ENCODE measurements around the gene CCDC9.
A peak's percentile ranks its signal among the peaks of the same experiment; 100 is the strongest.

CCDC9 gene

DNA sequence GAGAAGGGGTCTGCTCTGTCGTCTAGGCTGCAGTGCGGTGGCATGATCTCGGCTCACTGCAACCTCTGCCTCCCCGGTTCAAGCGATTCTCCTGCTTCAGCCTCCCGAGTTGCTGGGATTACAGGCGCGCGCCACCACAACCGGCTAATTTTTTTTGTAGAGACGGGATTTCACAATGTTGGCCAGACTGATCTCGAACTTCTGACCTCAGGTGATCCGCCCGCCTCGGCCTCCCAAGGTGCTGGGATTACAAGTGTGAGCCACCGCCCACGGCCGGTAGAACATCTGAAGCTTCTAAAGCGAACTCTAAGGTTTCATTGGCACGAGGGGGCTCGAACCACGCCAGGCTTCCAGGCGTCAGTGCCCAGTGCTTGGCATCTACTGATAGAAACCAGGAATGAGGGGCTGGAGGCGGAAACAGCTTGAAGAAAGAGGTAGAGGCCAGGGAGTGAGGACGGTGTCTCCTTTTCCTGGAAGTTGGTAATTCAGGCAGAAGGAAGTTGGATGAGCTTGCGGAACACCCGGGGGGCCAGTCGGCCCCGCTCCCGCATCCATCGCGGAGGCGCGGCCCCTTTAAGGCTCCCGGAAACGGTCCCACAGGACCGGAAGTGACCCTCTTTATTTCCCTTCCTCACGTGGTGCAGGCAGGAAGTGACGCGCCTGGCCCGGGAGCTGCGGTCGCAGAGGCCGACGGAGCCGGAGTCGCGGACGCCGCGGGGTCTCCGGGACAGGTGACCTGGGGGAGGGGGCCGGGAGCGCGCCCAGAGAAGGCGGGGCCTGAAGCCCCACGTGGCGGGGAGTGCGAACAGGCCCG, at the start of gene CCDC9:
Gene CCDC9 (plus strand): TSS at position 647 of the 814 bp plus-strand sequence. CDS start 1,876 bp downstream, outside the sequence.
- no peak for DNase-seq

DNA sequence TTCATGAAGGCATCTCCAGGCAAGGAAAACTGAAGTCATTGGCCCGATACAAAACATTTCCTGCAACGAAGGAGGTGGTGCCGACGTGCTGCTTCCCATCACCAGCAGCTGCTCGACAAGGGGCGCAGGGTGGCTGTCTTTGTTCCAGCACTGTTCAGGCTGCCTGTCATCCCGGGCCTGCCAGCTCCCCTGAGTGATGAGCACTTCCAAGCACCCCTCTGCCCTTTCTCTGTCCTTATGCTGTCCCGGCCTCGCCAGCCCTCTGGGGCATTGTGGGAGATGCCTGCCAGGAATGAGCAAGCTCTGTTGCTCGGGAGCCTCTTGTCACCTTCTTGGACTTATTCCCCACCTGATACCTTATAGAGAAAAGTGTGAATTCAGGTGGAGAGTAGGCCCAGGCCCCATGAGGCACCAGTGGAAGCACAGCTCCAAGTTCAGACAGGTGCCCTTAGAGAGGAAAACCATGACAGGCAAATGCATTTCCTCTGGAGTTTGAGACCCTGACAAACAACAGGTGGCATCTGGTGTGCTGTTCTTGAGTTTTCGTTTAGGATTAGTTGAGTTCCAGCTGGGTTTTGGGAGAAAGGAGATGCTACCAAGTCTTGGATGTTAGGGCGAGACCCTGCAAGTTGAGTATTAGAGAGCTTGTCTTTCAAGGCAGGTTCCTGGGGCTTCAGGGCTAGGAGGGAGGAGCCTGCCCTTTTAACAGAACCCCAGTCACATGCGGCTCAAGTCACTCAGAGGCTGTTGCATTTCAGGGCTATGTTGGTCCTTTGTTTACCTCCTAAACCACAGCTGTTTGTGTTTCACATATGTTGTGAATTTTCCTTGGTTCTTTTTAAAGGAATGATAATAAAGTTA, 46.8 kb upstream of the CCDC9 start:
- no peak for DNase-seq

DNA sequence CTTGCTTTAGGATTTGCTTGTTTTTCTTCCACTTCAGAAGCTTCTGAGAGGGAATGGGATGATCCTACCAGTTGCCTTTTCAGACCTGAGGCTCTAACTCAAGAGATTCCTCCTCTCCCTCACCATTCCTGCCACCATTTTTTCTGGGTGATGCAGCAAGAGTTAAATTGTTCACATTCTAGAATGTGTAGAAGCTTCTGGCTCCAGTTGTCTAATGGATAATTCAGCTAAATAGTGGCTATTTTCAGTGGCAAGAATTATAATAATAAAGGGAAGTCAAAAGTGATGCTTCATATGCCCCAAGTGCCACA, 46.2 kb upstream of the CCDC9 start:
- no peak for DNase-seq

DNA sequence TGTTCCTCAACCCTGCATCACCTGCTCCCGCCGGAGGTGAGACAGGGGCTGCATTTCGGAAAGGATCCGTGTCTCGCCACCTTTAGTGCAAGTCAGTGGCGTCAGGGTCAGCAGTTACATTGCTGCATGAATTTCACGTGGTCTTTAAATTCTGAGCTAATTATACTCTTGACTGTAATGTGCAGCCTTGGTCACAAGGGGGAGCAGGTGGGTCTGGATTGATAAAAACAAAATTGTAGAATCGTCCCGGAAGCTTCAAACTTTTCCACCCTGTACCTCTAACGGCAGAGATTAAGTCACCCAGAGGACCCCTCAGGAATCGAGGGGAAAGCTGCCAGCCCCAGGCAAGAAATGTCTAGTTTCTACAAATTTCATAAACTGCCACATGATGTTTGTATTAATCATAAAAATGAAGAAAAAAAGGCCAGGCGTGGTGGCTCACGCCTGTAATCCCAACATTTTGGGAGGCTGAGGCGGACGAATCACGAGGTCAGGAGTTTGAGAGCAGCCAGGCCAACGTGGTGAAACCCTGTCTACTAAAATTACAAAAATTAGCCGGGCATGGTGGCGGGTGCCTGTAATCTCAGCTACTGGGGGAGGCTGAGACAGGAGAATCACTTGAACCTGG, 45.5 kb upstream of the CCDC9 start:
- peak; percentile 63 for DNase-seq

DNA sequence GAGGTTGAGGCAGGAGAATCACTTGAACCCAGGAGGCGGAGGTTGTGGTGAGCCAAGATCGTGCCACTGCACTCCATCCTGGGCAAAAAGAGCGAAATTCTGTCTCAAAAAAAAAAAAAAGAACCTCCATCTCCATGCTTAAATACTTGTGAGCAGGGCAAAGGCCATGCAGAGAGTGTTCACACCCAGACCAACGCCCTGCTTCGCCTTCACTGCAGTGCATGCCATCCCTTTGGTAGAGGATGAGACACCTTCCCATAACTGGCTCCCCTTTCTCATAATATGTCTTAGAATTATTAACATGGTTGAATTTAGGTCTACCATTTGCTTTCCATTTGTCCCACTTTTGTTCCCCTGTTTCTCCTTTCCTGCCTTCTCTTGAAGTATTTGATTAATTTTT, 40.7 kb upstream of the CCDC9 start:
- DNase-seq = no peak

DNA sequence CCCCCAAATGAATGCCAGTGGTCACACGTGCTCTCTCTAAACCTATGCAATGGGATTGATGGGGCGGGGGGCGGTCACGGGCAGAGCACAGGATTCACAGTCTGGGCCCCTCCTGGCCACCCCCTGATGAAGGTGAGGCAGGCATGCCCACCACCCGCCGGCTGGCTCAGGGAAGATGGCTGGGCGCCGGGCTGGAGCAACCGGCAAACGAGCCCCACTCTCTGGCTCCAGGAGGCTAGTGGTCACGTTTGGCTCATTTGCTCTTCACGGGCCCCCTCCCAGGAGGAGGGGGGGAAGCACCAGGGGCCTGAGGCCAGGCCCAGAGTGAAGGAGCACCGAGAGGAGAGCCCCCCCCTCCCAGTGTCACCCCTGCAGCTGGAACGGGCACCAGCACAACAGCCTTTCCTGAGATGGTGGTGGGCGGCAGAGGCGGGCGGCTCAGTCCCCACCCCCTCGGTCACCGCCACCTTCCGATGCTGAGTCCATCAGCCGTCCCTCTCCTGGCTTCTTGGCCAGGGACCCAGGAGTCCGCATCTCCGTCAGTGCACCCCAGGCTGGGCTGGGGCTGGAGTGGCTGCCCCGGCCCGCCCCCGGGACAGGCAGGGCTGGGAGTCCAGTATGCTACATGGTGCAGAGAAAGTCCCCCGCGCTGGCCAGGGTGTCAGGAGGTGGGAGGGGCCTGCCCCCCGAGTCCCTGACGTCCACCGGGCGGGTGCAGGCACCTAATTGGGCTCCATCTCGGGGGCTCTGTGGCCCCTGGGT, 35.1 kb upstream of the CCDC9 start:
- no peak for DNase-seq

DNA sequence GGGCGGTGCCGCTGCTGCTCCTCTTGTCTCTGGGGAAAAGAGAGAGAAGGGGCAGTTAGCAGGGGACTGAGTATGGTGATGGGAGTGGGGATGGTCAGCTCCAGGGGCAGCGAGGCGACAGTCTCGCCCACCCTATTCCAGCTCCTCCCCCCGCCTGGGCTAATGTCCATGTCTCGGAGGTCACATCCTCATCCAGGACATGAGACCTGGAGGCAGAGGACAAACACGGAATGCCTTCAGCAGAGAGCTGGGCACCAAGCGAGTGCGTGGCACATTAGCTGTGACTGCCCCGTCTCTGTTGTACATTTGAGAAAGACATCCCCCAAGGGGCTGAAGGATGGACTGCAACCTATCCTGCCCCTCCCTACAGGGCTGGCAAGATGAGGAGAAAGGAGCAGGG, 34.4 kb upstream of the CCDC9 start:
- DNase-seq = no peak

DNA sequence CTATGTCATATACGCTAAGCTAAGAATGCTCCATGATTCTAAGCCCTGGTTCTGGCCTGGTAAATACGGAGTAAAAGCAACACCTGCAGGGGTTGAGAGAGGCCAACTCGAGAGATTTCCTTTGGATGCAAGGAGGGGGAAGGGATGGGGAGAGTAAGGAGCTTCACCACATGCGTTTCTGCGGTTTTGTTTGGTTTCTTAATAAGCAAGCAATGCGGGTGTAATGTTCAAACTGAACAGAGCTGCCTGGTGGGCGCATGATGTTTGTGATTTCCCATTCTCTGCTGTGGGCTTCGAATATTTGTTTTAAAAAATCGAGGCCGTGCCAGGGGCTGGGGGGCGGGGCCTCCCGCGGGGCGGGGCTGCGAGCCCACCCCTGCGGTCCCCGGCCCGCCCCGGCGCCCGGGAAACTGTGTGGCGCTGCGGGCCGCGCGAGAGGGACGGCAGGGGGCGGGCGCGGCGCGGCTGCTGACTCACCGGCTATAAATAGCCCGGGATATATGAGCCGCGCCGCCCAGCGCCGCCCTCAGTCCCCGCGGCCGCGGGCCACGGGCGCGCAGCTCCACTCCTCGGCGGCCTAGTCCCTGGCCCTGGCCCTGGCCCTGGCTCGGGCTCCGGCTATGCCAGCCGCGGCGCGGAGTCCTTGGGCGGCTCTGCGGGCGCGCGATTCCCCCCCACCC, 30.4 kb upstream of the CCDC9 start:
- peak; percentile 86 for DNase-seq

DNA sequence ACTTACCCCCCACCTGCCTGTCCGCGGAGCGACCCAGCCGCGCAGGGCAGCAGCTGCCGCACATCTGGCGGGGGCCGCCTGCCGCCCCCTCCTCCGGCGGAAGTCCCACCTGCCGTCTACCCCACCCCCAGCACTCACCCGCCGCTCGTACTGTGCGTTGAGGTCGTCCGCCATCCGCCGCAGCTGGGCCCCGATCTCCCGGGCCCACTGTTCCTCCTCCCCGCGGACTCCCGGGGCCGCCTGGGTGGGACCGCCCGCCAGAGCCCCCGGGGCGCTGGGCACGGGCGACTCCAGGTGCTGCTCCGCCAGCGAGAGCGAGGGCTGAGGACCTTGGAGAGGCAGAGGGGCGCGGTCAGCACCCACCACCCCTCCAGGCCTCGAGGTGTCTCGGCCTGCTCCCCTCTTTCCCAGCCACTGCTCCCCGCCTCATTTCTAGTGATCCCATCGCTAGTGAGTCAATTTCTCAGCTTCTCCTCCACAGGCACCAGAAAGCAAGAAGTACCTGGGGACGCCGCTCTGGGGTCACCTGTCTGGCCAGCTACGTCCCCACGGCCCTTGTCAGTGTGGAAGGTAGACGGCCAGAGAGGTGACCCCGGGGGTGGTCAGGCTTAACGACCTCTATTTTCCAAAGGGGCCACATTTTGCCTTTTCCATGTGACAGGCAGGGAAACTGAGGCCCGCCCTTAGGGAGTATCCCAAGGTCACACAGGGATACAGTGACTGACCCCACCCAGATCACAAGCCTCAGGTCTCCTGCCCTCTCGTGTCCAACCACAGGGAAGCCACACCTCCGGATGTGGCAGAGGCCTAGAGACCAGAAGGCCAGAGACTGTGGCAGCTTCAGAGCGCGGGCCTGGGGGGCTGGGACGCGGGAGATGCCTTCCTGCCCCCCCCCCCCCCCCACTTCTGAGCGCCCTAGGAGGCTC, 29.6 kb upstream of the CCDC9 start:
- peak; percentile 29 for DNase-seq

DNA sequence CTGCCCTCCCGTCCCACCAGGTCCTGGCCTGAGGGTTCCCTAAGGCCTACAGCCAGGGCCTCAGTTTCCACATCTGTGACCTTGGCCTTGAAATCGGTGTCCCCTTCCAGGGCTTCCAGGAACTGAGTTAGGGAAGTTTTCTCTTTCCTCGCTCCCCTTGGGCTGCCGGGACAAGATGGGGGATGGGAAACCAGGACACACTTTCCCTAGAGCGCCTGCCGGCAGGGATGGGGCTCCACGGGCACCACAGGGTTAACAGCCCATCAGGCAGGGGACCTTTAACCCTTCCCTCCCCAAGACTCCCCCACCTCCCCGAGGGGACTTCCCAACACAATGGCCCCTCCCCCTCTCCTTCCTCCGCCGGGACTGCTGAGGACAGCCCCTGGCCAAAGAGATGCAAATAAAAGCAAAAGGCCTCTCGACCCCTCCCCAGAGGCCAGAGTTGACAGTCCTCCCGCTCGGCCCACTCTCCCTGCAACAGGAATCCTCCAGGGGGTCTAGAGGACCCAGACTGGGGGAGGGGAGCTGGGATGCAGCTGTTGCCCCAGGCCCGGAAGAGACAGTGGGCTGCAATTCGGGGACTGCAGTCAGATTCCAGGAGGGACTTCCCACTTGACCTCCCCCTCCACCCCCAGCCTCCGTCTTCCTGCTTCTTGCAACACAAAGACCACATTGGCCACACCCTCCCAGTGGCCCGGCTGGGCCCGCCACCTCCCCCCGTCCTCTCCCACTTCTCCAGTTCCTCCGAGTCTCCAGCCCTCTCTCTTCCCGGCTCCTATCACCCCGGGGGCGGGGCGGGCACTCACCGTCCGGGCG, 28.8 kb upstream of the CCDC9 start:
- peak; percentile 19 for DNase-seq

DNA sequence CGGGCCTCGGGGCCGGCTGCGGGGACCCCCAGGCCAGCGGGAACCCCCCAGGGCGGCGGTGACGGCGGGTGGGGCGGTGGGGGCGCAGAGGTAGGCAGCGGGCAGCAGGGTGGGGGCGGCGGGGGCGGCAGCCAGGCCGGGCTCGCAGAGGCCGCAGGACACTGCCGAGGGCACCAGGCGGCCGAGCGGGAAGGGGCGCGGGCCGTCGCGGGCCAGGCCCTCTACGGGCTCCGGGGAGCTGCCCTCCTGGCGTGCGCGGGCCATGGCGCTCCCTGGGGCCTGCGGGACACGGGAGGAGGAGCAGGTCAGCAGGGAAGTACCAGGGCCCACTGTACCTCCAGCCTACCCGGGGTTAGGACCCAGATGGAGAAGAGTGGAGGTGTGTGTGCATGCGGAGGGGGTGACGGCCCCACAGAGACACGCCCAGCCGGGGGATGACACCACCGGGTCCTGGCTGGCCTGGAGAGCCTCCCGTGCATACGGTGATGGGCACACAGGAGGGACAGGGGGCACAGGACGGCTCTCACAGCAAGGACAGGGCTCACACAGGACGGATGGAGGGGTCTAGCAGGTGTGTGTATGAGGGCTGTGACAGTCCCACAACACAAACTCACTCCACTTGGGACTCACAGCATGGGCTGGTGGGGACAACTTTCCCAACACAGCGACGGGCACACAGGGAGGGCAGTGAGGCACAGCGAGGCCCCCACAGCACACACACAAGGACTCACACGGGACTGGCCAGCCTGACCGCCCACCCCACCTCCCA, 28.0 kb upstream of the CCDC9 start:
- peak; percentile 19 for DNase-seq

DNA sequence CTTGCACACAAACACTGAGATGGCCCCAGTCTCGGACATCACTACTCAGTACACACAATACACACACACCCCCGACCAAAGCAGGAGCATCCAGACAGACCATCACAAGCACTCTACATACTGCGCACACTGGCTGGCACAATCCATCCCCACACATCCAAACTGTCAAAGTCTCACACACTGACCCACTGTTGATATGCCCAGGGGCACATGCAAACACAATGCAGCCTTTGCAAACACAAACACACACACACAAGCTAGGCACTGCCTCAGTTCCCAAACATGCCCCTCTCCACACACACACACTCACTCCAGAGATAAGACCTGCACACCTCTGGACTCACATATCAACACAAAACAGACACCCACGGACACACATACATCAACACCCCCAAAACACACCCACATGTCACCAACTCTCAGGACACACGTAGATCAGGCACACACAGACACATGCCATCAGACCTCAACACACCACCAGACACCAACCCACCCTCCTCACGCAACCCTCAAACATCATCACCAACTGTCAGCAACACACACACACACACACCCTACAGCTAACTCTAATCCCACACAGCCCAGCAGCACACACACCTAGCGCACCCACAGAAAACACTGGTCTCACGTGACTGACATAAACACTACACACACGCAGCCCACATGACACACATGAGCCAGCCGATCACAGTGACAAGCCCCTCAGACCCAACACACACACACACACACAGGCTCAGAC, 27.2 kb upstream of the CCDC9 start:
- peak; percentile 20 for DNase-seq

DNA sequence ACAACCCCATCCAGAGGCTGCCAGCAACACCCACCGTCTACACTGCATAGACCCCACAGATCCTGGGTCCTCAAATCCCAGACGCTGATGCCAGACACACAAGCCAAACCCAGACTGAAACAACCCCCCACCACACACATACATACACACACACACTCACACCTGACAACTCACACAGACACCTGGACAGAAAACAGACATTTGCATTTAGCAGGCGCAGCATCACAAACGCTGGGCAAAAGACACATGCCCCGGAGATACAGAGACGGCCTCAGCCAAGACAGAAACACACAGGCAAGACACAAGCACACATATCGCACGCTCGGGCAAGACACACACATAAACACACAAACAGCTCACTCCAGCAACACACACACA, 26.7 kb upstream of the CCDC9 start:
- DNase-seq = no peak

DNA sequence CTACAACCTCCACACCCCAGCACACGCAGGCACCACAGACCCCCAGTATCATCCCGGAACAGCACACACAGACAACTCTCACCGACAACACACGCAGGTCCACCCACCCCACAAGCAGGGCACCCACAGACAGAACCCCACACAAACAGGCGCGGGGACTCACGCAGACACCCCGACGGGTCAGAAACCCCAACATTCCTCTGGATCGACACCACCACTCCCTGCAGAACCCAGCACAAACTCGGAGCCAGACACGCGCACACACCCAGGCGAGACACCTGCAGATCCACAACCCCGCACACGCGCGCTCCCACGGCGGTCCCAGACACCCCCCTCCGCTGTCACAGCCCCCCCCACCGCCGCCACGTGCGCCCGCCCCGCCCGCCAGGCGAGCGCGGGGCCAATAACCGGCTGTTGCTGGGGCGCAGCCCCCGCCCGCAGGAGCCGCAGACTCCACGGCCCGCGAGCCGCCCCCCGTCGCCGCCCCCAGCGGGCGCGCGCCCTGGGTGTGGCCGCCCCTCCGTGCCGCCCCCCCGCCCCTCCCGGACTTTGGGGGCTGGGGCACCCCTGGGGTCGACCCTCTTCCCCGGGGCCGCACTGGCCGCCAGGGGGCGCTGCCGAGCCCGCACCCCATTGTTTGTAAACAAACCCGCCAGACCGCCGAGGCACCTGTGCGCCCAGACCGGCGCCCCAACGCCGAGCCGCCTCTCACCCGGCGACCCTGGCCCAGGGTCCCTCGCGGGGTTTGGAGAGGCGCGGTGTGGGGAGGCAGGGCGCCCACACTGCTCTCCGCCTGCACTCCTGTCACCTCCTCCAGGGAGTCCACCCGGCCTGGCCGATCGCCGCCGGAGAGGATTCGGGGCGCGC, 26.0 kb upstream of the CCDC9 start:
- DNase-seq = peak; percentile 71

DNA sequence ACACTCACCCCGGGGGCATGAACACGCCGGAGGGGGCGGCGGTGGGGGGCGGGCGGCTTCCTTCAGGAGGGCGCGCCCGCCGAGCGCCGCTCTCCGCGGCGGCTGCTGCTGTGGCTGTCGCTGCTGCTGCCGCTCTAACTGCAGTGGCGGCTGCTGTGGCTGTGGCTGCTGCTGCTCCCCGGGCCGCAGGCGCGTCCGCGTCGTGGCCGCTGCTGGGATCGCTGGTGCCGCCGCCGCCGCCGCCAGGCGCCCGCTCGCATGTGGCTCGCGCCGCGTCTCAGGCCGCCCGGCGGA, 25.5 kb upstream of the CCDC9 start, which contains the start of gene BBC3:
Gene BBC3 (minus strand): TSS at position 279 of the 294 bp plus-strand sequence. CDS start 2,768 bp downstream, outside the sequence.
- DNase-seq = no peak

DNA sequence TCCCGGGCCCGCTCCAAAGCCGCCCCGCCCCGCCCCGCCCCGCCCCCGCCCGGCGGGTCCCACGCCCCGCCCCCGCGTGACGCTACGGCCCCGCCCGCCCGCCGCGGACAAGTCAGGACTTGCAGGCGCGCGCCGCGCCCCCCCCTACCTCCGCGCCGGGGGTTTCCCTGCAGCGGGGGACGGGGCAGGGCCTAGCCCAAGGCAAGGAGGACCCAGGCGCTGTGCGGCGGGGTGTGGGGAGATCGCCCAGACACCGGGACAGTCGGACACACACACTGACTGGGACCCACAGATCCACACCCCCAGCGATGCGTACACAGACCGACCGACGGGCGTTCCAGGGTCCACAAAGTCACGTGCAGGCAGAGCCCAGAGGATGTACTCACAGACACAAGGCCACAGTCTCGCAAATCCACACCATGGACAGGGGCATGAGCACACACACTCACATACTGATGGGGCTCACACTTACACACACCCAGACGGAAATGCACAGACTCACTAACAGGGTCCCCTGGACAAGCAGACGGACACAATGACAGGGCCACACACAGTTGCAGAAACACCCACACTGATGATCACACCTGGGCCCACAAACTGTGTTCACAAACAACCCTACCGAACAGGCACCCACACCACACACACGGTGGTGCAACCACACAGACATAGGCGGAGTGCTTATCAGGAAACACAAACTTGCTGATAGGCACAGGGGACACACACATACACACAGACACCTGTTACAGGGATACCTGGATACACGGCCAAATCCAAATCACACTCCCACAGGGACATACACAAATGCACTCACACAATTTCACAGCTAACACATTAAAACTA, 24.9 kb upstream of the CCDC9 start:
- peak; percentile 88 for DNase-seq
